Measurements from ENCODE around the gene SNAI1. TPM values are rescaled to one million over a fixed set of nuclear protein-coding genes. Genes with fewer than 3 reads are reported as not detected.
"Not testable (repeated sequence)": the region's sequence is repeated elsewhere in the genome, so short reads cannot be mapped to it uniquely, and the experiment has no call there.

SNAI1 gene
- total RNA-seq, 1 experiment from 2014 or later: 0.13 TPM

DNA sequence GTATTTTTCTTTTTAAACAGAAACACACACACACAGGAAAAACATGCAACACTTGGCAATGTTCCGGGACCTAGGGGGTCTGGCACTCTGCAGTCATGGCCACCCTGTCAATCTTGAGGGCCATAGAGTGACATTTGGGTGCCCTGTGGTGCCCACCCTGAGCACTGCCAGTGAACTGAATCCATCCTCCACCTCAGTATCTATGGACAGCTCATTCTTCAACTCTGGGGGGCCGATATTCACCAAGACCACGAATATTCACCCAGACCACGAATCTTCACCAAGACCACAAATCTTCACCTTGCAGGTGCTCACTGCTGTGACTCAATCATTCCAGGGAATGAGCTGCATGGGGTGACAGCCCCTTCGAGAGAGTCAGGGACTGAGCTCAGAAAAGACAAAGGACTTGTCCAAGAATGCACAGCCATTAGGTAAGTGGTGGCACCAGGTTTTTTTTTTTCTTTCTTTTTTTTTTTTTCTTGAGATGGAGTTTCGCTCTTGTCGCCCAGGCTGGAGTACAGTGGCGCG lies 19.1 kb downstream of the SNAI1 start:
- no peak for DNase-seq (ENCODE audit: low read depth, low spot score)
- in situ Hi-C loops (cut with HindIII; ENCODE audit: low pct_unique_long_range_greater_than_20kb, low sequenced_read_pairs): no loop called here

DNA sequence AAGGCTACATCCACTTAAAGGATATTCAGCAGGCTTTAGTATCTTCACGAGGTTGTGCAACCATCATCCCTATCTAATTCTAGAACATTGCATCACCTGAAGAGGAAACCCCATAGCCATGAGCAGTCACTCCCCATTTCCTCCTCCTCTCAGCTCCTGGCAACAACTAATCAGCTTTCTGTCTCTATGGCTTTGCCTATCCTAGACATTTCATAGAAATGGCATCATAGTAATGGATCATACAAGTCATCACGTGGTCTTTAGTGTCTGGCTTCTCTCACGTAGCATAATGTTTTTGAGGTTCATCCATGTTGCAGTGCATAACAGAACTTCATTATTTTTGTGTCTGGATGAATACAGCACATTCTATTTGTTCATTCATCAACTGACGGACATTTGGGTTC lies 20.5 kb downstream of the SNAI1 start:
- DNase-seq (ENCODE audit: low read depth, low spot score): no peak
- in situ Hi-C loops (cut with HindIII; ENCODE audit: low pct_unique_long_range_greater_than_20kb, low sequenced_read_pairs): no loop called here

DNA sequence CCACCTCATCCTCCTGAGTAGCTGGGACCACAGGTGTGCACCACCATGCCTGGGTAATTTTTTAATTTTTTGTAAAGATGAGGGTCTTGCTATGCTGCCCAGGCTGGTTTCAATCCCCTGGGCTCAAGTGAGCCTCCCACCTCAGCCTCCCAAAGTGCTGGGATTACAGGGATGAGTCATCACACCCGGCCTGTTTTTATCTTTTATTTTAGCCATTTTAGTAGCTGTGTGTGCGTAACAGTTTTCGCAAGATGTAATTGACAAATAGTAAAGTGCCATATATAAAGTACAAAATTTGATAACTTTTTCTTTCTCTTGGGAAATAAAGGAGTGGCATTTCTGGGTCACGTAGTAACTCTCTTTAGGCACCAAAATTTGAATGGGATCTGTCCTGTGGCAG lies 21.4 kb downstream of the SNAI1 start:
- no peak for DNase-seq (ENCODE audit: low read depth, low spot score)
- in situ Hi-C loops (cut with HindIII; ENCODE audit: low pct_unique_long_range_greater_than_20kb, low sequenced_read_pairs): no loop called here

DNA sequence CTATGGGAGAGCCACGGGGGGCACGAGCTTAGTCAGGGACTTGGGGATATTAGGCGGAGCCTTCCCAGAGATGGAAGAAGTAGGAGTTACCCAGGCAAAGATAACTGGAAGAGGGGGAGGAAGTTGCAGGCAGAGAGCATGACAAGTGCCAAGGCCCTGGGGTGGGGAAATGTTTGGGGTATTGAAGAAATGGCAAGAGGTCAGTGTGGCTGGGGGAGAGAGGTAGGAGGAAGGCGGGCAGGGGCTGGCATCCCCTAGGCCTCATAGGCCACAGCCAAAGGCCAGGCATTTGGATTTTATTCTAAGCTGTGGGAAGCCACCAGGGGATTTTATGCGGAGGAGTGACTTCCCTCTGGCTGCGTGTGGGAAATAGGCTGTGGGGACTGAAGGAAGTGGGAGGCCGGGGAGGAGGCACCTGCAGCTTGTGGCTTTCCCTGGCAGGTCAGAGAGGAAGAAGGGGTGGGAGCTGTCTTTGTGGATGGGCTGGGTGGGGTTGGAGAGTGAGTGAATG lies 22.7 kb downstream of the SNAI1 start:
- in situ Hi-C loops (cut with HindIII; ENCODE audit: low pct_unique_long_range_greater_than_20kb, low sequenced_read_pairs): no loop called here
- DNase-seq (ENCODE audit: low read depth, low spot score): no peak

DNA sequence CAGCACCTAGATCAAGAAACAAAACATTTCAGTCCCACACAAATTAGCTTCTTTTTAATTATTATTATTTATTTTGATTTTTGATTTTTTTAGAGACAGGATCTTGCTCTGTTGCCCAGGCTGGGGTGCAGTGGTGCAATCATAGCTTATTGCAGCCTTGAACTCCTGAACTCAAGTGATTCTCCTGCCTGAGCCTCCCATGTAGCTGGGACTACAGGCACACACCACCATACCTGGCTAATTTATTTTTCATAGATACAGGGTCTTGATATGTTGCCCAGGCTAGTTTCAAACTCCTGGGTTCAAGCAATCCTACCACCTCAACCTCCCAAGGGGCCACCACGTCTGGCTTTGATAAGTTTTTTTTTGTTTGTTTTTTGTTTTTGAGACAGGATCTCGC lies 24.6 kb downstream of the SNAI1 start:
- DNase-seq (ENCODE audit: low read depth, low spot score): no peak
- in situ Hi-C loops (cut with HindIII; ENCODE audit: low pct_unique_long_range_greater_than_20kb, low sequenced_read_pairs): no loop called here

DNA sequence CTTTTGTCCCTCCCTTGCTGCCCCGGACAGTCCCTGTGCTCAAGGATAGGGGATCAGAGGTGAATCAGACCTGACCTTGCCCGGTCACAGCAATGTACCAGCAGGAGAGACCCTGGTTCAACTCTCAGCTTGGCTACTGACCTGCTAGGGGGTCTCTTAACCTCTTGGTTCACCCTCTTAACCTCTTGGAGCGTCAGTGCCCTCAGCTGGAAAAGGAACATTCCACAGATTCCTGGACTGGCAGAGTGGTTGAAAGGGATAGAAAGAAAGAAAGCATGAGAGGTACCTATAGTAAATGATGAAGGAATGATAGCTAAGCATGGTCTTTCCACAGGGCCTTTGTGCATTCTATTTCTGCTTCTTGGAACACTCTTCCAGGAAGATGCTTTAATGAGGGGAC lies 25.2 kb downstream of the SNAI1 start:
- in situ Hi-C loops (cut with HindIII; ENCODE audit: low pct_unique_long_range_greater_than_20kb, low sequenced_read_pairs): no loop called here

DNA sequence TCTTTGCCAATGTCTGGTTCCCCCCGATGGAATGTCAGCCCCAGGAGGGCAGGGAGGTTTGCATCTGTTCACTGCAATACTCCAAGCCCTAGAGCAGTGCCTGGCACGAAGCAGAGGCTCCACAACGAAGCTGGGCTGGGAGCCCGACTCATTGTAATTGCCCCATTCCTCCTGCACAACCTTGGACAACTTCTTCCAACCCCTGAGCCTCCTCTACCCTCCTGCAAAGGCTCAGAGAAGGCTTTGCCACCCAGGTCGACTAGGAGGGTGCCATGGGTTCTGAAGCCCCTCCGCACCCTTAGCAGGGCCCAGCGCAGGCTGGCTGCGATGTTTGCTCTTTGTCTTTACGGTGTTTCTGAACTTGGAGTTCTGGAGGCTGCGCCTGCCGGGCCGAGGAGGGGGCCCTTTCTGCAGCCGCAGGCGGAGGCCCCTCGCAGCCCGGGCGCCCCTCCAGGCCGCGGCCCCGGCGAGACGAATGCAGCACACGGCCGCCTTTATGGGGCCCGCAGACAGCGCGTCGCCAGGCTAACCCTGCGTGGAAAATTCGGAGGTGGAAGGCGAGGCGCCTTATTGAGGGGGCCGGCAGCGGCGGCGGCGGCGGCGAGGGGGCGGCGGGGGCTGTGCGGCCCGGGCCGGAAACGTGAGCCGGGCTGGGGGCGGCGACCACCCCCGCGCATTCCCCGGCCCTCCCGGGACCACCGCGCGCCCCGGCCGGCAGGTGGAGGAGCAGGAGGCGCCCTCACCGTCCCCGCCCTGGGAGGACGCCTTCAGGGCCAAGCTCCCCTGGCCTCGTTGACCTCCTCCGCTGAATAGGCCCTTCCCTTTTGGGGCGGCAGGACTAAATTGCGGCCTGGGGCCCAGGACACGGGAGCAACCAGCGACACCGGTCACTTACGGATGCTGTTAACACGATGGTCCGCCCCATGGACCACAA lies 27.0 kb downstream of the SNAI1 start:
- in situ Hi-C loops (cut with HindIII; ENCODE audit: low pct_unique_long_range_greater_than_20kb, low sequenced_read_pairs): no loop called here
- DNase-seq (ENCODE audit: low read depth, low spot score): no peak

More for the DNA sequence above, 25.2 kb downstream of the SNAI1 start:
- no peak for DNase-seq (ENCODE audit: low read depth, low spot score)

DNA sequence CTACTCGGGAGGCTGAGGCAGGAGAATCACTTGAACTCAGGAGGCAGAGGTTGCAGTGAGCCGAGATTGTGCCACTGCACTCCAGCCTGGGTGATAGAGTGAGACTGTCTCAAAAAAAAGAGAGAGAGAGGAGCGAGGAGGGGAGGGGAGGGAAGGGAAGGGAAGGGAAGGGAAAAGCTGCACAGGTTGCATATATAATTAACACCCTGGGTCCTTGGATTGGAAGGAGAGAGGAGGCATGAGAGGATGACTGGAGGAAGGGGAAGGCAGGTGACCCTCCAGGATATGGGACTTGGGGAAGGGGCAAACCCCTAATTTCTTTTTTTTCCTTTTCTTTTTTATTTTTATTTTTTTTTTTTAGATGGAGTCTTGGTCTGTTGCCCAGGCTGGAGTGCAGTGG lies 28.8 kb downstream of the SNAI1 start:
- in situ Hi-C loops (cut with HindIII; ENCODE audit: low pct_unique_long_range_greater_than_20kb, low sequenced_read_pairs); DNase-seq (ENCODE audit: low read depth, low spot score): not testable (repeated sequence)

DNA sequence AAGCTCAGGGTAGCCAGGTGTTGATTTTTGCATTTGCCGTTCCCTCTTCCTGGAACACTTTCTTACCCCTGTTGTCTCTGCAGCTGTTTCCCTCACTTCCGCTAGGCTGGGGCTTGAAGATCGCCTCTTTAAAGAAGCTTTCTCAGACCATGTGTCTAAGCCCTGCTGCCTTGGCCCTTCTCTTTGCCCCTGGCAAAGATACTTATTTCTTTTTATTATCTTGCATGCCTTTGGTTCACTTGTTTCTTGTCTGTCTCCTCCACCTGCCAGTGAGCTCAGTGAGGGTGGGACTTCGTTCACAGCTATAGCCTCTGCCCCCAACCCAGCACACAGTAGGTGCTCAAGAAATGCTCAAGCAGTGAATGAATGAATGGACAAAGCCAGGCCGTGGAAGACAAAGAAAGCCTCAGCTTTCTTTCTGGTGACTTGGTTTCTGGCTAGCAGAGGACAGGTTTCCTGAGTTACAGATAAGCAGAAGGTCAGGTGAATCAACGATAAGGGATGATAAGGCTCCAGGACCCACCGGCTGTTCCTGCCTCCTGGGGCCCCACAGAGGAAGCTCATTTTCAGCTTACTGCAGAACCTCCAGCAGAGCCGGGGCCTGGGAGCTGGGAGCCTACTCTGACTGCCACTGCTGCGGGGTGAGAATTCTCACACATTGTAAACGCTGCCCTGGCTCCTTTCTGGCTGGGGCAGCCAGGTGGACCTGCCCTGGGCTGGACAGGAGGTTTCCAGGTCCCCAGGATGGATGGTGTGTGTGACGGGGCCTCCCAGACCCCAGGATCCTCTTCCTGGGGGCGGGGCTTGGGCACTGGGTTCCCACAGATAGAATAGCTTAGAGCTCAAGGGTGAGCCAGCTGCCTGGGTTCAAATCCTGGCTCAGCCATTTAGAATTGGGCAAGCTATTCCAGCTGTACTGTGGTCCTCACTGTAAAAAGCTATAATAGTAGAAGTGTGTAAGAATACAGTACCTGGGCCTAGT lies 29.8 kb downstream of the SNAI1 start:
- in situ Hi-C loops (cut with HindIII; ENCODE audit: low pct_unique_long_range_greater_than_20kb, low sequenced_read_pairs): no loop called here
- DNase-seq (ENCODE audit: low read depth, low spot score): no peak

DNA sequence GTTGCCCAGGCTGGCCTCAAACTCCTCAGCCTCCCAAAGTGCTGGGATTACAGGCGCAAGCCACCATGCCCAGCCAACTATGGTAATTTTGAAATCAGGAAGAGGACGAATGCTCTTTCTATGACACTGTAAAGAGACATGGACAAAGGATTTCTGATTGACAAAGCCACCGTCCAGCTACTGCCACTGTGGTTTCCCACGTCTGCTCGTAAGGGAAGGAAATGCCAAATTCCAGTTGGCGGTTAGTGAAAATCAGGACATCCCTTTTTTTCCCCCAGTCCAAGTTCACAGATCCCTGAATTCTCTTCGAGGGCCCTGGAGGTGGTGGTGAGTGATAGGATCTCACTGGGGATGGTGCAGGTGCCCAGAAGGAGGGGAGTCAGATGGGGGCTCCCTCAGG lies 31.2 kb downstream of the SNAI1 start:
- in situ Hi-C loops (cut with HindIII; ENCODE audit: low pct_unique_long_range_greater_than_20kb, low sequenced_read_pairs): no loop called here
- no peak for DNase-seq (ENCODE audit: low read depth, low spot score)

DNA sequence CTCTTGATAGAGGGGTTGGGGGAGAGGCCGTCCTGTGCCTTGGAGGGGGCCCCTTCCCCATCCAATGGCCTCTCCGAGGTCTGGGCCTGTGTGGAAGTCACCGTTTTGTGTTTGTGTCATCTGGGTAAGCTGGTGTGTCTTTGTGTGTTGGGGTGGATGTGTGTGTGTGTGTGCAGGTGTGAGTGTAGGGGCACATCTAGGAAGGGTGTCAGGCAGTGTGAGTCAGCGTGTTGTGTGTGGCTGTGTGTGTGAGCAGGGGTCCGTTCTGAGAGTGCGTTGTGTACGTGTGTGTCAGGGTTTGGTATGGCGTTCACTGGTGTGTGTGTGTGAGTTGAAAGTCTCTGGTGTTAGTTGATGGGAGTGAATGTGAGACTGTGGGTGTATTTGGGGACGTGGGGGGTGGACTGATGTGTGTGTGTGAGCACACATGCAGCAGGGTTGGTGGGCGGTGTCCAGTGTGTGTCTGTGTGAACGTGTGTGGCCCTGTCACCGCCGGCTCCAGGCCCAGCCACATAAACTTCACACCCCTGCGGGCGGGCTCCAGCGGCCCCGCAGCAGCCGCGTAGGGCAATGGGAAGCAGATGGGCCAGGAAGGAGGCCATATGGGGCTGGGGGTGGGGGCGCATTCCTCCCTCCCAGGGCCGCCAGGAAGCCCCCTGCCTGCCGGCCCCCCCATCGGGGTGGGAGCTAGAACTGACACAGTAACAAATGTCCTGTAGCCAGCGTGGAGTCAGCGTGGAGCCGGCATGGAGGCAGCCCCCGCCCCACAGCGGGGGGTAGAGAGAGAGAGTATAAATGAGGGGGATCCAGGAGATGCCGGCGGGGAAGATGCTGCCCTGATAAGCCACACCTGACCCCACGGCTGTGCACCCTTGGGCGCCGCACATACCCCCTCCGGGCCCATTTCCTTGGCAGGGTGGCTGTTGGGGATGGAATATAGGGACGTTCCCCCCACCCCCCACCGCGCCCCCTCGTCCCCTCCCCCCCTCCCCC lies 32.1 kb downstream of the SNAI1 start:
- no peak for DNase-seq (ENCODE audit: low read depth, low spot score)
- in situ Hi-C loops (cut with HindIII; ENCODE audit: low pct_unique_long_range_greater_than_20kb, low sequenced_read_pairs): no loop called here

DNA sequence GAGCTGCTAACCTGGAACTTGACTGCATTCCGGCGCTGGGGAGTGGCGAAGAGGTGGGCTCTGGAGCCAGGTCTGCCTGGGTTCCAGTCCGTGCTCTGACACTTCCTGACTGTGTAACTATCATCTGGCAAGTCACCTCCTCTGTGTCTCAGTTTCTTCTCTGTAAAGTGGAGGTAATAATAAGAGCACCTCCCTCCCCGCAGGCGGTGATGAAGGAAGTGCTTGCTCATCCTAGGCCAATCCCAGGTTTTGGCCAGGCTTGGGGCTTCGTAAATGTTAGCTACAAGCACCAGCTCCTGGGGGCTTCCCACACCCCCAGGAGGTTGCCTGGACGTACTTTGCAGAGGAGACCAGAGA lies 32.8 kb downstream of the SNAI1 start:
- in situ Hi-C loops (cut with HindIII; ENCODE audit: low pct_unique_long_range_greater_than_20kb, low sequenced_read_pairs): no loop called here
- no peak for DNase-seq (ENCODE audit: low read depth, low spot score)

DNA sequence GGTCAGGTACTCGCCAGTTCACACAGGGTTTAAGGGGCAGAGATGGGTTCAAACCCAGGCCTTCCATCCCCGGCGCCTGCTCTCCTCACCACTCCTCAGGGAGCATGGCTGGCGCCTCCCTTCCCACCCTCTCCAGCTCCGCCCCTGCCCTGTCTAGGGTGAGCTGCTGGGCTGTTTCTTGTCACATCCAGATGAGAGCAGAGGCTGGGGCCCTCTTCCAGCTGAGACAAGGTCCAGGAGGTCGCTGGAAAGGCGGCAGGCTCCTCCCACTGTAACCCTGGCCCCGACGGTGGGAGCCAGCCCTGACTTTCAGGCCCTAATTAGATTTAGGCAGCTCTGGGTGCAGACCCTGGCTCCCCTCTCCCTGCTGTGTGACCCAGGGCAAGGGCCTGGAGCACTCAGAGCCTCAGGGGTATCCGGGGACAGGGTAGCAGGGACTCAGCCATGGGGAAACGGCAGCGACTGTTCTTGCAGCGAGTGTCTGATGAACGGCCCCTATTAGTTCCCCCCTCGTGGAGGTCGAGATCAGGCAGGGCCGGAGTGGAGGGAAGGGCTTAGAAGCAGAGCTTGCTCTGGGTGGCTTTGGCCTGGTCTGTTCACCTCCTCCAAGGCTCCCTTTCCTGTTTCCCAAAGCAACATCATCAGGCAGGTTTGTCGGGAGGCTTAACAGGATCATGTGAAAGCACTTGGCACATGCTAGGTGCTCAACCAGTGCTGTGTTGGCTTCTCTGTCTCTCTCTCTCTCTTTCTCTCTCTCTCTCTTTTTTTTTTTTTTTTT lies 33.4 kb downstream of the SNAI1 start:
- in situ Hi-C loops (cut with HindIII; ENCODE audit: low pct_unique_long_range_greater_than_20kb, low sequenced_read_pairs): no loop called here
- no peak for DNase-seq (ENCODE audit: low read depth, low spot score)

DNA sequence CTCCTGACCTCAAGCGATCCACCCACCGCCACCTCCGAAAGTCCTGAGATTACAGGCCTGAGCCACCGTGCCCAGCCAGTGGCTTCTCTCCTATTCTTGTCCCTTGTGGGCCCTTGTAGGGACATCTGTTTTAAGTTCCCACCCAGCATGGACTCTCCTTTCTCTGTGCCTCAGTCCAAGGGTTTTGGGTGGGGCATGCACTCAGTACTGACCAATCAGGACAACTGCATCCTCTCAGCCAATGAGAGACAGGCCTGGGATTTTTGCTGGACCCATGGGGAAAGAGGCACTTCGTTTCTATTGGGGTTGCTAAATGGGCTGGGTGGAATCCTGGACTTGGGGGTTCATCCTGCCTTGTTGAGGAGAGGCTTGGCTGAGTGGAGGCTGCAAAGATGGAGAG lies 34.4 kb downstream of the SNAI1 start:
- in situ Hi-C loops (cut with HindIII; ENCODE audit: low pct_unique_long_range_greater_than_20kb, low sequenced_read_pairs): no loop called here
- DNase-seq (ENCODE audit: low read depth, low spot score): peak; percentile 30

DNA sequence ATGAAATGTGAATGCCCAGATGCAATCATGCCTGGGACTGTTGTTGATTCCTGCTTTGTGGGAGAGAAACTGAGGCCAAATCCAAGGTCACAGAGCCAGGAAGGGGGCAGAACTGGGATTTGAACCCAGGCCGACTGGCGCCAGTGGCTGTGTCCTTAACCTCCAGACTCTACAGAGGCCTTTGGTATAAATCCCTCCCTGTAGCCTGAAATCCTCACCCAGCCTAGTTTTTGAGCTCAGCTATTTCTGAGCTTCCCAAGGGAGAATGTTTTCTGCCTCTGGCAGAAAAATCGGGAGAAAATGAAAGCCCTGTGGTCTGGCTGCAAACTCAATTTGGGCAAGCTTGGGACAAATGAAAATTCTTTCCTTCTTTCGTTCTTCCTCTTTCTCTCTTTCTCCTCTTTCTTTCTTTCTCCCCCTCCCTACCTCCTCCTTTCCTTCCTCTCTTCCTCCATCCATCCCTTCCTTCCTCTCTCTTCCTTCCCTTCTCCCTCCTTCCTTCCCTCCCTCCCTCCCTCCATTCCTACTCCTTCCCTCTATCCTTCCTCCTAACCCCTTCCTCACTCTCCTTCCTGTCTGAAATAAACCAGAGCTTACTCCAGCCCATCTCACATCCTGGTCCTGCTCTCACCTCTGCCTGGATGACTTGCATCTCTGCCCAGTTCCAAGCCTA lies 34.9 kb downstream of the SNAI1 start:
- in situ Hi-C loops (cut with HindIII; ENCODE audit: low pct_unique_long_range_greater_than_20kb, low sequenced_read_pairs): no loop called here
- DNase-seq (ENCODE audit: low read depth, low spot score): peak; percentile 25
